Natural killer cell (primary cell): ENCODE measurements around the gene STAT4. TPM values are rescaled to one million over a fixed set of nuclear protein-coding genes. Genes with fewer than 3 reads are reported as not detected.
A peak's percentile ranks its signal among the peaks of the same experiment; 100 is the strongest.

ENCODE experiments used
- ATAC-seq, 3 donors: fragments of 150-1000 bp in 2 of 3; fragments of 200-7000 bp in 1 of 3; cut with Tn5 transposase; 1 replicate in 1 of 3; 2 replicates in 2 of 3; pipeline ENCODE4 v1.10.0; 2021; ENCODE audit warnings: mild to moderate bottlenecking in 2 of 3, moderate library complexity in 2 of 3
- DNase-seq, 2 donors: peaks; one replicate each; pipeline versions ENCODE4 v3.0.0 to v3.0.0-alpha.2; 2013 to 2021; ENCODE audit warnings: mixed read lengths in 1 of 2
- H3K27ac ChIP-seq: one replicate; pipeline ENCODE4 v1.5.1; 2013; ENCODE audit warnings: mild to moderate bottlenecking, low read length
- H3K27me3 ChIP-seq: one replicate; pipeline ENCODE4 v1.6.1; 2013; ENCODE audit warnings: low read length; ENCODE audit not compliant: control insufficient read depth, insufficient read depth
- H3K36me3 ChIP-seq: one replicate; pipeline ENCODE4 v1.6.1; 2013; ENCODE audit warnings: low read length; ENCODE audit not compliant: control insufficient read depth, insufficient read depth
- H3K4me1 ChIP-seq: one replicate; pipeline ENCODE4 v1.6.1; 2013; ENCODE audit warnings: low read length; ENCODE audit not compliant: control insufficient read depth, insufficient read depth
- H3K4me3 ChIP-seq: one replicate; pipeline ENCODE4 v1.5.1; 2013; ENCODE audit warnings: low read length
- H3K9me3 ChIP-seq: one replicate; pipeline ENCODE4 v1.6.1; 2013; ENCODE audit warnings: low read length; ENCODE audit not compliant: control insufficient read depth, insufficient read depth
- H3K27ac Mint-ChIP-seq, 2 donors: one replicate each; pipeline ENCODE4 v1.8.0; 2022; ENCODE audit warnings: mild to moderate bottlenecking in 2 of 2, mixed read lengths in 2 of 2, moderate library complexity in 1 of 2
- H3K27me3 Mint-ChIP-seq, 2 donors: one replicate each; pipeline ENCODE4 v1.8.0; 2022; ENCODE audit warnings: low read depth in 2 of 2, mixed read lengths in 2 of 2
- H3K36me3 Mint-ChIP-seq: one replicate; pipeline ENCODE4 v1.8.0; 2022; ENCODE audit warnings: mixed read lengths
- H3K4me1 Mint-ChIP-seq, 2 donors: one replicate each; pipeline ENCODE4 v1.8.0; 2022; ENCODE audit warnings: mixed read lengths in 2 of 2
- H3K4me3 Mint-ChIP-seq: one replicate; pipeline ENCODE4 v1.8.0; 2022; ENCODE audit warnings: mild to moderate bottlenecking, moderate library complexity, mixed read lengths
- H3K9me3 Mint-ChIP-seq, 2 donors: one replicate each; pipeline ENCODE4 v1.8.0; 2022; ENCODE audit warnings: mixed read lengths in 2 of 2
- CTCF ChIP-seq: fragments of 200-600 bp; IDR thresholded peaks from one replicate; pipeline ENCODE4 v1.8.0; 2022; ENCODE audit warnings: antibody characterized with exemption
- WGBS: methylation state at CpG from one replicate; pipeline ENCODE4 v1.1.7; 2013; ENCODE audit warnings: missing lambda C conversion rate; ENCODE audit not compliant: insufficient coverage; 5-methylcytosine and 5-hydroxymethylcytosine counted together
- intact Hi-C: fragments of 100-400 bp; cut with micrococcal nuclease; formaldehyde crosslinking; loops from one replicate; pipeline ENCODE4 v1.14.2; 2022
- total RNA-seq, 4 donors: library from RNA; stranded (reverse); fragments of 120-200 nt in 1 of 4; gene quantifications; one replicate each; pipeline versions ENCODE4 v1.2.3 to v1.2.4, GENCODE V29; 2013 to 2022

Gene STAT4
- total RNA-seq, 3 donors from 2014 or later (not counting 1 experiment from before 2014, with no cell fraction given), result 264 to 339 (median 304) TPM

GRCh38 chr2:191023235-191023679 lies 127.5 kb downstream of the STAT4 start:
- no peak for TF ChIP-seq CTCF
- no peaks in the 10 kb centered on the region for H3K36me3 Mint-ChIP-seq
- no peaks in the 10 kb centered on the region for H3K36me3 ChIP-seq
- no peak overlapping the region for H3K4me3 ChIP-seq
- H3K4me1 Mint-ChIP-seq, result peaks cover 19 to 26% of the 10 kb centered on the region in 2 donors
- WGBS, result 56% methylated on average over 7 of the region's 7 CpGs
- no peaks in the 10 kb centered on the region for H3K9me3 ChIP-seq
- peak in 1 of 2 donors; percentile 70 for DNase-seq
- no peaks in the 10 kb centered on the region for H3K27me3 Mint-ChIP-seq
- H3K4me3 Mint-ChIP-seq, result no peak overlapping the region
- H3K4me1 ChIP-seq, result peaks cover 27% of the 10 kb centered on the region
- H3K27ac ChIP-seq, result no peak overlapping the region
- intact Hi-C loops, result no loop called here
- no peak overlapping the region for H3K27ac Mint-ChIP-seq
- H3K27me3 ChIP-seq, result no peaks in the 10 kb centered on the region
- no peaks in the 10 kb centered on the region for H3K9me3 Mint-ChIP-seq
- peak in 2 of 3 donors; percentile 19 to 43 for ATAC-seq

- H3K9me3 Mint-ChIP-seq, result no peaks in the 10 kb centered on the region
- DNase-seq (peak in 1 of 2 donors; percentile 60), ATAC-seq (peak; percentile 46 to 49 (median 49))
- H3K4me3 Mint-ChIP-seq, result no peak overlapping the region
- no peak overlapping the region for H3K27ac Mint-ChIP-seq
- H3K27me3 Mint-ChIP-seq, result no peaks in the 10 kb centered on the region
- no peak for TF ChIP-seq CTCF
- Histone ChIP-seq H3K27me3 (no peaks in the 10 kb centered on the region), H3K4me3 (peak overlapping the region; percentile 64), H3K27ac (peak overlapping the region; percentile 79), H3K9me3 (no peaks in the 10 kb centered on the region), H3K36me3 (no peaks in the 10 kb centered on the region), H3K4me1 (peaks cover 26% of the 10 kb centered on the region)
- H3K4me1 Mint-ChIP-seq, result peaks cover 1 to 7% of the 10 kb centered on the region in 2 donors
- 10% methylated on average over 14 of the region's 14 CpGs for WGBS
- H3K36me3 Mint-ChIP-seq, result no peaks in the 10 kb centered on the region
- intact Hi-C loops, result no loop called here
These were observed 129.9 kb downstream of the STAT4 start for GRCh38 chr2:191020742-191021381.

GRCh38 chr2:191020221-191020741 lies 130.5 kb downstream of the STAT4 start:
- Histone ChIP-seq H3K9me3 (no peaks in the 10 kb centered on the region), H3K4me3 (peak overlapping the region; percentile 64), H3K4me1 (peaks cover 30% of the 10 kb centered on the region), H3K36me3 (no peaks in the 10 kb centered on the region), H3K27ac (peak overlapping the region; percentile 79), H3K27me3 (no peaks in the 10 kb centered on the region)
- TF ChIP-seq CTCF, result no peak
- 0% methylated on average over 59 of the region's 59 CpGs for WGBS
- H3K36me3 Mint-ChIP-seq, result no peaks in the 10 kb centered on the region
- peaks cover 0 to 4% of the 10 kb centered on the region in 2 donors for H3K4me1 Mint-ChIP-seq
- no peak overlapping the region for H3K27ac Mint-ChIP-seq
- DNase-seq, result peak; percentile 82 to 98
- intact Hi-C loops, result no loop called here
- peak; percentile 80 to 85 (median 81) for ATAC-seq
- H3K4me3 Mint-ChIP-seq, result no peak overlapping the region
- H3K9me3 Mint-ChIP-seq, result no peaks in the 10 kb centered on the region
- no peaks in the 10 kb centered on the region for H3K27me3 Mint-ChIP-seq
